Stimulated activated CD8-positive, alpha-beta memory T cell treated with anti-CD3 and anti-CD28 coated beads, Interleukin-4, amount 100 ng/mL, for 4 hours (primary cell): ENCODE data around the gene PRKX.
"Not testable (repeated sequence)": the region's sequence is repeated elsewhere in the genome, so short reads cannot be mapped to it uniquely, and the experiment has no call there.

Source experiments
- DNase-seq, 2 donors: peaks; one replicate each; pipeline ENCODE4 v3.0.0-alpha.2; 2020; ENCODE audit warnings: low read depth in 2 of 2, low spot score in 1 of 2

Gene PRKX

DNA sequence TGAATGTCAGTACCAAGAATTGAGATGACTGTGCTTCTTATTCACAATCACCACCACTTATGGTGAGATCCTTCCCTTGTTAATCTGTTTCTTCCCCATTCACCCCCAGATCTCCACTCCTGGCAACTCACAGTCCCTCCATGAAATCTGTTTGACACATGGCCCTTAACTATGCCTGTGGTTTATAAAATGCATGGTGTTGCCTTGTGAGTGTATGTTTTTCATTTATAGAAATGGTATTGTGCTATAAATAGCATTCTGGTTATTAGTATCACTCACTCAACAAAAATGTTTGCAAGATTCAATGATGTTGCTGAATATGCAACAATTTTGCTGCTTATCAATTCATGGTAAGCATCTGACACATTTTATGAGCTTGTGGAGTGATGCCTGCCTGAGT lies 131.0 kb downstream of the PRKX start:
- no peak for DNase-seq

DNA sequence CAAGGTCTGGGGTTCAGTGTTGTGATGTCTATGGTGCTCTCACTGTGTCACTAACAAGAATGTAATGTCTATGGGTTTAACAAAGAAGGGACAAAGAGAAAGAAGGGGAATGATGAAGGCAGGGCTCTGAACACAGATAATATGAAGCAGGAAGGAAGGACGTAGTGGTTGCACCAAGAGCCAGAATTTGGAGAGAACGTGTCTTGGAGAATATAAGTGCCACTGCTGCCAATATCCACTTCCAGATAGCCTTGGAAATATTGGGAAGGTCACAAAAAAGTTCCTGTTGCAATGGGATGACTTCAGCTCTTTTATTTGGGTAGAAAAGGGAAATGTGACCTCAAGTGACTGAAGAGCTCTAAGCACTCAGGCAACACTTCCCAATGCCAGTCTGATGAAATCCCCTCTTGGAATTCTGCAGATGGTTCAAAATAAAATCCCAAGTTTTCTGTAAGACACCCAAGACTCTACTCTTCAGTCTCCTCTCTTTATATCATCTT lies 131.8 kb downstream of the PRKX start:
- DNase-seq: no peak

GRCh38 chrX:3577551-3577950 lies 135.9 kb downstream of the PRKX start:
- DNase-seq: no peak

DNA sequence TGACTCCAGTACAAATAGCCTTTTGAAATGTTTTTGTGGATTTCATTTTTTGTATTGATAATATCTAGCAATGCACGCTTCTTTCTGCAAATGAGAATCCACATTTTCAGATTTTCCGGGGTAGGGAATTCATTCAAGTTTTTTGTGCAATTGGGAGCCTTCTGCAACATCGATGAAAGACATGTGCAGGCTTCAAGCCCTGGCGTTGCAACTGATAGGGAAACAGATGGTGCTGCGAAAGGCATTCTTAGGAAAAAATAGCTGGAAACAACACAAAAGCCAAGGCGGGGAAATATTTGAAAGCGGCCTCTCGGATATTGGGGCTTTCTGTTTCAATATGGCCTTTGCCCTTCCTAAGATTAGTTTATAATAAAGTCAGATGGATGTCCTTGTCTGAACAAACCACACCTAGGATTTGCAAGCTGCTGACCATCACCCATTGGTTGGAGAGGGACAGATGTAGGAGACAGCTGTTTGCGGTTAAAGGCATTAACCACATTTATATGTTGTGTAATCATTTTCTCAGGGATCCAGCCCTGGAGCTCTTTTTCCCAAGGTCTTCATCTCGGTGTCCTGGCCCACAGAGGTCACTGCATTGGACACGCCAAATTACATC lies 136.5 kb downstream of the PRKX start:
- DNase-seq: no peak

DNA sequence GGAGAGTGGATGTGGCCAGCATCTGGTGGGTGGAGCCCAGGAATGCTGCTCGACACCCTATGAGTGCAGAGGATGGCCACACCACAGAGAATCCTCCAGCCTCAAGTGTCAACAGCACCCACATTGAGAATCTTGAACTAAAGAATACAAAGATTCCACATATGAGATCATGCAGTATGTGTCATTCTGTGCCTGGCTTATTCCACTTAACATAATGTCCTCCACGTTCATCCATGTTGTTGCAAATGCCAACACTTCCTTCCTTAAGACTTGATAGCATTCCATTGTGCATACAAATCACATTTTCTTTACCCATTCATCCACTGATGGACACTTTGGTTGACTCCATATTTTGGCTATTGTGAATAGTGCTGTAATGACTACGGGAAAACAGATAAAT lies 145.8 kb downstream of the PRKX start:
- no peak for DNase-seq

- no peak for DNase-seq
Measured at GRCh38 chrX:3563451-3563850, 150.0 kb downstream of the PRKX start.

- not testable (repeated sequence) for DNase-seq
Measured at GRCh38 chrX:3560010-3560409, 153.4 kb downstream of the PRKX start.
